H9 (cell line): ENCODE results near the gene TNP2. TPM values are rescaled to one million over a fixed set of nuclear protein-coding genes. Genes with fewer than 3 reads are reported as not detected.
A peak's percentile ranks its signal among the peaks of the same experiment; 100 is the strongest.

ENCODE experiments used
- DNase-seq: peaks from one replicate; pipeline ENCODE4 v3.0.0-alpha.2; 2017
- H2AFZ ChIP-seq: one replicate; pipeline ENCODE4 v1.6.1; 2013; ENCODE audit warnings: mild to moderate bottlenecking, low read length, control low read depth, moderate library complexity
- H2AK5ac ChIP-seq: 2 replicates; pipeline ENCODE4 v1.6.1; 2013; ENCODE audit warnings: low read length, control low read depth, mixed read lengths; ENCODE audit not compliant: insufficient read length
- H2BK120ac ChIP-seq: one replicate; pipeline ENCODE4 v1.6.1; 2013; ENCODE audit warnings: low read depth, mild to moderate bottlenecking, low read length, control low read depth, inconsistent platforms; ENCODE audit not compliant: poor library complexity, severe bottlenecking
- H2BK12ac ChIP-seq: 2 replicates; pipeline ENCODE4 v1.6.1; 2013; ENCODE audit warnings: low read length, control low read depth, mixed read lengths, low read depth; ENCODE audit not compliant: insufficient read length
- H2BK15ac ChIP-seq: 2 replicates; pipeline ENCODE4 v1.6.1; 2013; ENCODE audit warnings: low read depth, low read length, control low read depth
- H2BK20ac ChIP-seq: one replicate; pipeline ENCODE4 v1.6.1; 2013; ENCODE audit warnings: low read depth, mild to moderate bottlenecking, low read length, control low read depth, inconsistent platforms; ENCODE audit not compliant: poor library complexity, severe bottlenecking
- H2BK5ac ChIP-seq: 2 replicates; pipeline ENCODE4 v1.6.1; 2013; ENCODE audit warnings: low read length, control low read depth, mixed read lengths; ENCODE audit not compliant: insufficient read length
- H3K14ac ChIP-seq: 2 replicates; pipeline ENCODE4 v1.6.1; 2013; ENCODE audit warnings: low read length, control low read depth; ENCODE audit not compliant: insufficient read depth
- H3K18ac ChIP-seq: 2 replicates; pipeline ENCODE4 v1.6.1; 2013; ENCODE audit warnings: low read depth, mild to moderate bottlenecking, mixed read lengths, low read length, control low read depth; ENCODE audit not compliant: insufficient read length
- H3K23ac ChIP-seq: 2 replicates; pipeline ENCODE4 v1.6.1; 2013; ENCODE audit warnings: low read length, control low read depth, mixed read lengths, low read depth; ENCODE audit not compliant: insufficient read length
- H3K23me2 ChIP-seq: 2 replicates; pipeline ENCODE4 v1.6.1; 2013; ENCODE audit warnings: low read depth, mild to moderate bottlenecking, mixed read lengths, low read length, control low read depth; ENCODE audit not compliant: insufficient read length, poor library complexity, severe bottlenecking
- H3K27ac ChIP-seq: 2 replicates; pipeline ENCODE4 v1.5.1; 2013; ENCODE audit warnings: low read length, control low read depth, mixed read lengths, low read depth; ENCODE audit not compliant: insufficient read length
- H3K27me3 ChIP-seq: 2 replicates; pipeline ENCODE4 v1.6.1; 2013; ENCODE audit warnings: low read length, control low read depth, inconsistent platforms; ENCODE audit not compliant: insufficient read depth
- H3K4ac ChIP-seq: 2 replicates; pipeline ENCODE4 v1.6.1; 2013; ENCODE audit warnings: low read depth, mild to moderate bottlenecking, control low read depth, inconsistent platforms, low read length, moderate library complexity
- H3K4me1 ChIP-seq: 2 replicates; pipeline ENCODE4 v1.6.1; 2013; ENCODE audit warnings: low read length, control low read depth, inconsistent platforms; ENCODE audit not compliant: insufficient read depth
- H3K4me2 ChIP-seq: 2 replicates; pipeline ENCODE4 v1.6.1; 2013; ENCODE audit warnings: low read length, control low read depth, mixed read lengths; ENCODE audit not compliant: insufficient read length, insufficient read depth
- H3K56ac ChIP-seq: 2 replicates; pipeline ENCODE4 v1.6.1; 2013; ENCODE audit warnings: low read depth, mild to moderate bottlenecking, mixed read lengths, low read length, control low read depth; ENCODE audit not compliant: insufficient read length
- H3K79me1 ChIP-seq: 2 replicates; pipeline ENCODE4 v1.6.1; 2013; ENCODE audit warnings: low read depth, mild to moderate bottlenecking, moderate library complexity, low read length, control low read depth, inconsistent platforms; ENCODE audit not compliant: insufficient read depth, poor library complexity, severe bottlenecking
- H3K79me2 ChIP-seq: 2 replicates; pipeline ENCODE4 v1.6.1; 2013; ENCODE audit warnings: low read length, control low read depth, inconsistent platforms; ENCODE audit not compliant: insufficient read depth
- H3K9ac ChIP-seq: 2 replicates; pipeline ENCODE4 v1.6.1; 2013; ENCODE audit warnings: low read length, control low read depth, mixed read lengths; ENCODE audit not compliant: insufficient read length; ENCODE audit errors: extremely low read depth
- H3K9me3 ChIP-seq: one replicate; pipeline ENCODE4 v1.6.1; 2013; ENCODE audit warnings: low read depth, low read length, inconsistent platforms; ENCODE audit not compliant: control insufficient read depth
- H3T11ph ChIP-seq: one replicate; pipeline ENCODE4 v1.6.1; 2013; ENCODE audit warnings: mild to moderate bottlenecking, low read length, control low read depth, inconsistent platforms
- H4K20me1 ChIP-seq: one replicate; pipeline ENCODE4 v1.6.1; 2013; ENCODE audit not compliant: control insufficient read depth, insufficient read length, insufficient read depth
- H4K5ac ChIP-seq: 2 replicates; pipeline ENCODE4 v1.6.1; 2013; ENCODE audit warnings: low read depth, mild to moderate bottlenecking, mixed read lengths, low read length, control low read depth; ENCODE audit not compliant: insufficient read length
- H4K8ac ChIP-seq: replicated peaks from 2 replicates; pipeline ENCODE4 v1.6.1; 2013; ENCODE audit warnings: low read length, control low read depth, mixed read lengths, low read depth; ENCODE audit not compliant: insufficient read length
- H4K91ac ChIP-seq: 2 replicates; pipeline ENCODE4 v1.6.1; 2013; ENCODE audit warnings: low read depth, mild to moderate bottlenecking, moderate library complexity, mixed read lengths, low read length, control low read depth; ENCODE audit not compliant: insufficient read length
- H3K27ac Mint-ChIP-seq, 3 experiments: 2 replicates in 2 of 3; 3 replicates in 1 of 3; pipeline ENCODE4 v1.8.0; 2020 to 2021; ENCODE audit warnings: mixed read lengths in 3 of 3, mild to moderate bottlenecking in 1 of 3, moderate library complexity in 1 of 3
- H3K27me3 Mint-ChIP-seq: 2 replicates; pipeline ENCODE4 v1.8.0; 2021; ENCODE audit warnings: low read depth, mild to moderate bottlenecking, moderate library complexity, mixed read lengths
- H3K36me3 Mint-ChIP-seq, 3 experiments: 2 replicates in 2 of 3; 3 replicates in 1 of 3; pipeline ENCODE4 v1.8.0; 2020 to 2021; ENCODE audit warnings: low read depth in 3 of 3, mixed read lengths in 3 of 3; ENCODE audit not compliant: insufficient read depth in 1 of 3
- H3K4me1 Mint-ChIP-seq, 2 experiments: 2 replicates each; pipeline ENCODE4 v1.8.0; 2020; ENCODE audit warnings: mixed read lengths in 2 of 2
- H3K4me3 Mint-ChIP-seq, 2 experiments: 2 replicates in 1 of 2; 3 replicates in 1 of 2; pipeline ENCODE4 v1.8.0; 2020 to 2021; ENCODE audit warnings: mild to moderate bottlenecking in 2 of 2, mixed read lengths in 2 of 2, moderate library complexity in 1 of 2
- H3K9me3 Mint-ChIP-seq, 2 experiments: 2 replicates in 1 of 2; 3 replicates in 1 of 2; pipeline ENCODE4 v1.8.0; 2020; ENCODE audit warnings: mild to moderate bottlenecking in 2 of 2, mixed read lengths in 2 of 2, moderate library complexity in 1 of 2
- CTCF ChIP-seq: fragments of 200-600 bp; sonication (generic); conservative IDR thresholded peaks from 3 replicates; pipeline ENCODE4 v1.8.0; 2021; ENCODE audit warnings: antibody characterized with exemption, mild to moderate bottlenecking
- WGBS: extraction: QIAGEN DNeasy Blood & Tissue Kit; methylation state at CpG from one replicate; pipeline ENCODE4 v1.1.7; 2013; ENCODE audit warnings: missing lambda C conversion rate, low lambda C conversion rate, mixed read lengths; ENCODE audit not compliant: insufficient read length; ENCODE audit errors: extremely low coverage; 5-methylcytosine and 5-hydroxymethylcytosine counted together
- total RNA-seq: library from RNA; stranded (reverse); gene quantifications from 2 replicates; pipeline ENCODE4 v1.2.1, GENCODE V29; 2021

TNP2 gene
- total RNA-seq, 1 experiment from 2014 or later = not detected

GRCh38 chr16:11231367-11231970, 37.7 kb downstream of the TNP2 start:
- no peak overlapping the region for H3K23ac ChIP-seq
- H3K4me1 ChIP-seq = no peaks in the 10 kb centered on the region
- peak overlapping the region; percentile 12 for H3K9ac ChIP-seq
- H3K14ac ChIP-seq = peak overlapping the region; percentile 69; the same call in 1 of the 2 replicates
- no peak overlapping the region for H3K18ac ChIP-seq
- H2AK5ac ChIP-seq = no peak overlapping the region
- no peak overlapping the region for H4K91ac ChIP-seq
- no peak overlapping the region for H3T11ph ChIP-seq
- H4K8ac ChIP-seq = no peak overlapping the region
- no CpG with 5 or more reads among the region's 10 CpGs for WGBS
- no peaks in the 10 kb centered on the region for H4K20me1 ChIP-seq
- Mint-ChIP-seq H3K27ac (peak overlapping the region in 1 of 3 experiments; percentile 75; a peak in 2 of 7 replicates), H3K27me3 (peaks cover 8% of the 10 kb centered on the region), H3K4me3 (no peak overlapping the region; a peak in 1 of 5 replicates), H3K36me3 (no peaks in the 10 kb centered on the region), H3K4me1 (peaks cover 0 to 6% of the 10 kb centered on the region in 2 experiments; a peak in 3 of 4 replicates), H3K9me3 (no peaks in the 10 kb centered on the region)
- H2BK5ac ChIP-seq = no peak overlapping the region
- no peaks in the 10 kb centered on the region for H3K9me3 ChIP-seq
- H3K56ac ChIP-seq = no peak overlapping the region
- H2BK20ac ChIP-seq = no peak overlapping the region
- peak overlapping the region; percentile 33 for H4K5ac ChIP-seq
- no peak overlapping the region for H3K4me2 ChIP-seq
- H2BK12ac ChIP-seq = no peak overlapping the region
- H3K79me2 ChIP-seq = no peaks in the 10 kb centered on the region
- no peak overlapping the region for H3K4ac ChIP-seq
- H2BK15ac ChIP-seq = no peak overlapping the region
- H3K23me2 ChIP-seq = no peaks in the 10 kb centered on the region
- no peaks in the 10 kb centered on the region for H3K79me1 ChIP-seq
- no peak for TF ChIP-seq CTCF
- H3K27ac ChIP-seq = no peak overlapping the region
- H3K27me3 ChIP-seq = no peaks in the 10 kb centered on the region
- H2BK120ac ChIP-seq = no peak overlapping the region
- DNase-seq = no peak
- no peak overlapping the region for H2AFZ ChIP-seq
